Panc1 (cell line): ENCODE measurements around the gene ZC3H13.

Experiments used
- POLR2AphosphoS5 ChIP-seq: IDR thresholded peaks from 2 replicates; pipeline ENCODE4 v1.6.1; 2012; ENCODE audit warnings: mild to moderate bottlenecking, low read depth, low read length, moderate library complexity
- TF ChIP-seq, protein P1 (sequence below): fragments of 450-650 bp; IDR thresholded peaks from 2 replicates; pipeline ENCODE4 v1.5.1; 2017; ENCODE audit warnings: mild to moderate bottlenecking

DNA sequence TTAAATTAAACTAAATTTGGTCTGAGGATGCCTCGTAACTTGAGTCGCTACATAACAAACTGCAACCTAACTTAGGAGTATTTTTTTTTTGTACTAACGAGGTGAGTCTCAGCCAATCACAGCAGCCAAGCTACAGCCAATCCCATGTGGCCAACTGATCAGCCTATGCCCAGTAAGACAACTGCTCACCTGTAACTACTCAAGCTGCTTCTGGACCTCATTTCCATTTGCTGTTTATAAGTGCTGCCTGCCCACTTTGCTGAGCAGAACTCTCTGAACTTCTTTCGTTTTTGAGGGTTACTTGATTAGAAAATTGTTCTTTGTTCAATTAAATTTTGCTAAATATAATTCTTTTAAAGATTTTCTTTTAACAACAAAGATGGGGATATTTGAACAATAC is 48.5 kb upstream of the ZC3H13 start:
- TF ChIP-seq, protein P1, sequence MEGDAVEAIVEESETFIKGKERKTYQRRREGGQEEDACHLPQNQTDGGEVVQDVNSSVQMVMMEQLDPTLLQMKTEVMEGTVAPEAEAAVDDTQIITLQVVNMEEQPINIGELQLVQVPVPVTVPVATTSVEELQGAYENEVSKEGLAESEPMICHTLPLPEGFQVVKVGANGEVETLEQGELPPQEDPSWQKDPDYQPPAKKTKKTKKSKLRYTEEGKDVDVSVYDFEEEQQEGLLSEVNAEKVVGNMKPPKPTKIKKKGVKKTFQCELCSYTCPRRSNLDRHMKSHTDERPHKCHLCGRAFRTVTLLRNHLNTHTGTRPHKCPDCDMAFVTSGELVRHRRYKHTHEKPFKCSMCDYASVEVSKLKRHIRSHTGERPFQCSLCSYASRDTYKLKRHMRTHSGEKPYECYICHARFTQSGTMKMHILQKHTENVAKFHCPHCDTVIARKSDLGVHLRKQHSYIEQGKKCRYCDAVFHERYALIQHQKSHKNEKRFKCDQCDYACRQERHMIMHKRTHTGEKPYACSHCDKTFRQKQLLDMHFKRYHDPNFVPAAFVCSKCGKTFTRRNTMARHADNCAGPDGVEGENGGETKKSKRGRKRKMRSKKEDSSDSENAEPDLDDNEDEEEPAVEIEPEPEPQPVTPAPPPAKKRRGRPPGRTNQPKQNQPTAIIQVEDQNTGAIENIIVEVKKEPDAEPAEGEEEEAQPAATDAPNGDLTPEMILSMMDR = no peak
- no peak for TF ChIP-seq POLR2AphosphoS5
